SK-N-SH (cell line): ENCODE measurements around the gene LGALS12. TPM values are rescaled to one million over a fixed set of nuclear protein-coding genes. Genes with fewer than 3 reads are reported as not detected.

Experiments
- CTCF ChIA-PET: fragments of 300-600, 350-600 bp; formaldehyde crosslinking; extraction: SDS; loops from one replicate; lab custom pipeline; 2021; lab: Yijun Ruan, JAX
- POLR2A ChIA-PET: fragments of 350-600 bp; sonication (Branson Sonifier 250); formaldehyde crosslinking; extraction: SDS; loops from one replicate; lab custom pipeline; 2020; ENCODE audit warnings: antibody characterized with exemption, inconsistent platforms; lab: Yijun Ruan, JAX
- DNase-seq: peaks from one replicate; pipeline ENCODE4 v3.0.0; 2012
- H2AFZ ChIP-seq: fragments of 200-600 bp; sonication (generic); 2 replicates; pipeline ENCODE4 v1.8.1; 2016; ENCODE audit warnings: antibody characterized with exemption, mild to moderate bottlenecking, low read depth
- H3F3A ChIP-seq: fragments of 200-600 bp; sonication (generic); replicated peaks from 2 replicates; pipeline ENCODE3; 2016; ENCODE audit warnings: antibody characterized with exemption, mild to moderate bottlenecking; ENCODE audit not compliant: insufficient read depth
- H3K27ac ChIP-seq, 2 experiments: fragments of 200-500 bp in 1 of 2; fragments of 200-600 bp in 1 of 2; sonication (Bioruptor generic) in 1 of 2; sonication (generic), shearing (Covaris generic) in 1 of 2; 2 replicates each; pipeline versions ENCODE4 v1.5.1 to v1.6.1; 2014 to 2016; ENCODE audit warnings: low read depth in 2 of 2, inconsistent platforms in 1 of 2, low read length in 1 of 2, mild to moderate bottlenecking in 1 of 2, mixed read lengths in 1 of 2
- H3K27me3 ChIP-seq: fragments of 200-600 bp; sonication (generic), shearing (Covaris generic); 2 replicates; pipeline ENCODE4 v1.6.1; 2016; ENCODE audit warnings: mixed run types; ENCODE audit not compliant: insufficient read depth
- H3K36me3 ChIP-seq, 2 experiments: fragments of 200-500 bp in 1 of 2; fragments of 200-600 bp in 1 of 2; sonication (Bioruptor generic) in 1 of 2; sonication (generic) in 1 of 2; replicated peaks in 1 of 2; 2 replicates each; pipeline versions ENCODE3 to v1.5.1; 2014 to 2016; ENCODE audit warnings: low read length in 1 of 2, mild to moderate bottlenecking in 1 of 2; ENCODE audit not compliant: insufficient read depth in 2 of 2, control insufficient read depth in 1 of 2
- H3K4me1 ChIP-seq, 2 experiments: fragments of 200-500 bp in 1 of 2; fragments of 200-600 bp in 1 of 2; sonication (Bioruptor generic) in 1 of 2; sonication (generic), shearing (Covaris generic) in 1 of 2; 2 replicates each; pipeline versions ENCODE4 v1.5.1 to v1.6.1; 2014 to 2016; ENCODE audit warnings: low read depth in 1 of 2, low read length in 1 of 2, mixed run types in 1 of 2; ENCODE audit not compliant: insufficient read depth in 2 of 2, control insufficient read depth in 1 of 2
- H3K4me2 ChIP-seq: fragments of 200-600 bp; sonication (generic), shearing (Covaris generic); 2 replicates; pipeline ENCODE4 v1.6.1; 2017; ENCODE audit warnings: mixed run types
- H3K4me3 ChIP-seq, 2 experiments: fragments of 200-500 bp in 1 of 2; fragments of 200-600 bp in 1 of 2; sonication (Bioruptor generic) in 1 of 2; sonication (generic), shearing (Covaris generic) in 1 of 2; 2 replicates each; pipeline versions ENCODE4 v1.5.1 to v1.8.1; 2014 to 2016; ENCODE audit warnings: low read depth in 2 of 2, inconsistent platforms in 1 of 2, low read length in 1 of 2, mild to moderate bottlenecking in 1 of 2, mixed read lengths in 1 of 2, moderate library complexity in 1 of 2
- H3K79me2 ChIP-seq: fragments of 200-600 bp; sonication (generic); 2 replicates; pipeline ENCODE4 v1.8.1; 2017; ENCODE audit warnings: mild to moderate bottlenecking; ENCODE audit not compliant: insufficient read depth
- H3K9ac ChIP-seq: fragments of 200-600 bp; sonication (generic); 2 replicates; pipeline ENCODE4 v1.6.1; 2017; ENCODE audit warnings: mixed run types
- H3K9me2 ChIP-seq: fragments of 200-600 bp; sonication (generic); 2 replicates; pipeline ENCODE4 v1.6.1; 2017; ENCODE audit warnings: mixed run types
- H3K9me3 ChIP-seq: fragments of 200-600 bp; sonication (generic); 2 replicates; pipeline ENCODE4 v1.6.1; 2017; ENCODE audit warnings: mixed run types, mild to moderate bottlenecking, moderate library complexity
- H4K20me1 ChIP-seq: fragments of 200-600 bp; sonication (generic); 2 replicates; pipeline ENCODE4 v1.6.1; 2017; ENCODE audit warnings: mild to moderate bottlenecking, mixed run types; ENCODE audit not compliant: insufficient read depth
- EP300 ChIP-seq, 2 experiments: IDR thresholded peaks; 2 replicates each; pipeline versions ENCODE4 v1.4.0 to v1.6.1; 2012; ENCODE audit warnings: borderline replicate concordance in 1 of 2, low read depth in 1 of 2, low read length in 1 of 2
- EZH2phosphoT487 ChIP-seq: fragments of 200-600 bp; sonication (generic); IDR thresholded peaks from 2 replicates; pipeline ENCODE4 v1.6.1; 2017; ENCODE audit warnings: low read depth, mixed run types, mild to moderate bottlenecking, antibody characterized with exemption, moderate library complexity, borderline replicate concordance
- FOSL2 ChIP-seq: IDR thresholded peaks from 2 replicates; pipeline ENCODE4 v1.4.0; 2012; ENCODE audit warnings: low read depth, mild to moderate bottlenecking, moderate library complexity, borderline replicate concordance
- FOXJ3 ChIP-seq: sonication (generic); formaldehyde crosslinking; IDR thresholded peaks from 2 replicates; pipeline ENCODE4 v1.5.1; 2020; ENCODE audit warnings: mild to moderate bottlenecking, missing genetic modification reagents
- JUND ChIP-seq: IDR thresholded peaks from 2 replicates; pipeline ENCODE4 v1.4.0; 2012
- MXI1 ChIP-seq: IDR thresholded peaks from 2 replicates; pipeline ENCODE4 v1.6.1; 2012; ENCODE audit warnings: mild to moderate bottlenecking, low read depth, low read length, improper control_type of control experiment
- REST ChIP-seq: IDR thresholded peaks from 2 replicates; pipeline ENCODE4 v1.6.1; 2012; ENCODE audit warnings: mild to moderate bottlenecking, low read depth, low read length, moderate library complexity
- SIN3A ChIP-seq: IDR thresholded peaks from 2 replicates; pipeline ENCODE4 v1.6.1; 2012; ENCODE audit warnings: low read depth, mild to moderate bottlenecking, low read length, moderate library complexity, borderline replicate concordance
- SMC3 ChIP-seq: IDR thresholded peaks from 2 replicates; pipeline ENCODE4 v1.6.1; 2012; ENCODE audit warnings: low read depth, low read length, improper control_type of control experiment
- TAF1 ChIP-seq: IDR thresholded peaks from 2 replicates; pipeline ENCODE4 v1.6.1; 2012; ENCODE audit warnings: low read depth, mild to moderate bottlenecking, low read length, moderate library complexity, borderline replicate concordance
- WGBS: methylation state at CpG from one replicate; pipeline ENCODE4 v1.1.6; 2017; ENCODE audit warnings: low lambda C conversion rate; 5-methylcytosine and 5-hydroxymethylcytosine counted together
- polyA plus RNA-seq, 3 experiments: library from polyadenylated mRNA; depleted of rRNA; stranded (reverse); fragments of >200 nt; gene quantifications; 2 replicates each; pipeline ENCODE4 v1.2.3, GENCODE V29; 2012
- TF ChIP-seq, protein P1 (sequence below): fragments of 150-350 bp; IDR thresholded peaks from 2 replicates; pipeline ENCODE4 v1.6.1; 2016; ENCODE audit warnings: mild to moderate bottlenecking, low read depth, low read length

LGALS12 gene
- polyA plus RNA-seq (2012; rRNA removed) = not detected in 2 replicates
- polyA plus RNA-seq (2012; cell fraction: cytosol; rRNA removed) = not detected in 2 replicates
- not detected in 2 replicates for polyA plus RNA-seq (2012; cell fraction: nucleus; rRNA removed)

- no peaks in the 10 kb centered on the region for H3K9me3 ChIP-seq
Measured at GRCh38 chr11:63505857-63506528, at the start of gene LGALS12. TSS of gene LGALS12 (plus strand) at chr11:63506084. CDS start at chr11:63506459, 375 bp downstream.

GRCh38 chr11:63459586-63459985 is 46.3 kb upstream of the LGALS12 start:
- Histone ChIP-seq H3K36me3 (no peaks in the 10 kb centered on the region), H3K27me3 (peaks cover 26% of the 10 kb centered on the region), H3K4me1 (no peaks in the 10 kb centered on the region), H3K9ac (no peak overlapping the region), H3K27ac (no peak overlapping the region), H2AFZ (no peak overlapping the region), H3K4me2 (no peak overlapping the region), H3K9me3 (no peaks in the 10 kb centered on the region), H4K20me1 (no peaks in the 10 kb centered on the region), H3K9me2 (no peaks in the 10 kb centered on the region), H3K4me3 (no peak overlapping the region), H3F3A (no peaks in the 10 kb centered on the region), H3K79me2 (no peaks in the 10 kb centered on the region)
- DNase-seq = no peak
- WGBS = 9% methylated on average over 6 of the region's 6 CpGs
- TF ChIP-seq EZH2phosphoT487 = no peak
- no peak for TF ChIP-seq MXI1
- TF ChIP-seq SMC3 = no peak
- TF ChIP-seq FOSL2 = no peak
- no peak for TF ChIP-seq REST
- no peak for TF ChIP-seq TAF1
- TF ChIP-seq EP300 (IDR thresholded peaks at IDR 0.05; ENCODE audit: borderline replicate concordance in 1 of 2, low read depth in 1 of 2, low read length in 1 of 2) = no peak
- TF ChIP-seq, protein P1, sequence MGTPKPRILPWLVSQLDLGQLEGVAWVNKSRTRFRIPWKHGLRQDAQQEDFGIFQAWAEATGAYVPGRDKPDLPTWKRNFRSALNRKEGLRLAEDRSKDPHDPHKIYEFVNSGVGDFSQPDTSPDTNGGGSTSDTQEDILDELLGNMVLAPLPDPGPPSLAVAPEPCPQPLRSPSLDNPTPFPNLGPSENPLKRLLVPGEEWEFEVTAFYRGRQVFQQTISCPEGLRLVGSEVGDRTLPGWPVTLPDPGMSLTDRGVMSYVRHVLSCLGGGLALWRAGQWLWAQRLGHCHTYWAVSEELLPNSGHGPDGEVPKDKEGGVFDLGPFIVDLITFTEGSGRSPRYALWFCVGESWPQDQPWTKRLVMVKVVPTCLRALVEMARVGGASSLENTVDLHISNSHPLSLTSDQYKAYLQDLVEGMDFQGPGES = no peak
- TF ChIP-seq FOXJ3 = no peak
- TF ChIP-seq JUND = no peak
- TF ChIP-seq, all 33 proteins: peak for 0
- ChIA-PET POLR2A (no interaction called here), CTCF (interaction anchor here (1.7 kb wide), 1 partner anchor 20 kb away, joined by 6 read pairs; no protein-coding TSS in a partner anchor)

More at GRCh38 chr11:63505857-63506528, at the start of gene LGALS12:
- TF ChIP-seq EP300 (IDR thresholded peaks at IDR 0.05; ENCODE audit: borderline replicate concordance in 1 of 2, low read depth in 1 of 2, low read length in 1 of 2) (no peak), SIN3A (no peak)
- no peak for DNase-seq
- no peaks in the 10 kb centered on the region for H3K36me3 ChIP-seq
- ChIA-PET POLR2A (no interaction called here), CTCF (interaction anchor here (1.2 to 1.6 kb wide), 2 partner anchors 27 to 136 kb away, joined by 3 to 8 read pairs; no protein-coding TSS in a partner anchor)
- no peak within 1 kb of the TSS for H3K27ac ChIP-seq
- no peak within 1 kb of the TSS for H3K4me2 ChIP-seq
- H2AFZ ChIP-seq = no peak within 1 kb of the TSS
- H4K20me1 ChIP-seq = no peaks in the 10 kb centered on the region
- no peak within 1 kb of the TSS for H3K4me3 ChIP-seq
- peaks cover 0 to 3% of the 10 kb centered on the region in 2 experiments; a peak in 1 of 4 replicates for H3K4me1 ChIP-seq
- no peak within 1 kb of the TSS for H3K9ac ChIP-seq
- no peaks in the 10 kb centered on the region for H3K9me2 ChIP-seq
- H3K79me2 ChIP-seq = no peaks in the 10 kb centered on the region
- H3F3A ChIP-seq = no peaks in the 10 kb centered on the region
- 59% methylated on average over 9 of the region's 15 CpGs for WGBS
- H3K27me3 ChIP-seq = no peaks in the 10 kb centered on the region
